HG03457 (cell line): Measurements from ENCODE around the gene GUCD1.

ENCODE experiments used
- ATAC-seq: cut with Tn5 transposase; IDR thresholded peaks from one replicate; pipeline ENCODE4 v1.9.1; 2021; ENCODE audit warnings: moderate number of reproducible peaks; ENCODE audit not compliant: unreplicated experiment

The GUCD1 gene

DNA sequence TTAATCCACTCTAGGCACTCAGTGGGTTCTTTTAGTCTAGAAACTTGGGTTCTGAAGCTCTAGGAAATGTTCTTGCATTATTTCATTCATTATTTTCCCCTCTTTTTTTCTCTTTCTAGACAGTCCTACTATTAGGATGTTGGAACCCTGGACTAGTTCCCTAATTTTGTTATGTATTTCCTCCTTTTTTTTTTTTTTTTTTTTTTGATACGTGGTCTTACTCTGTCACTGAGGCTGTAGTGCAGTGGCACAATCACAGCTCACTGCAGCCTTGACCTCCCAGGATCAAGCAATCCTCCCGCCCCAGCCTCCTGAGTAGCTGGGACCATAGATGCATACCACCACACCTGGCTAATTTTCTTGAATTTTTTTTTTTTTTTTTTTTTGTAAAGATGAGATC is 50.4 kb downstream of the GUCD1 start:
- no peak for ATAC-seq

DNA sequence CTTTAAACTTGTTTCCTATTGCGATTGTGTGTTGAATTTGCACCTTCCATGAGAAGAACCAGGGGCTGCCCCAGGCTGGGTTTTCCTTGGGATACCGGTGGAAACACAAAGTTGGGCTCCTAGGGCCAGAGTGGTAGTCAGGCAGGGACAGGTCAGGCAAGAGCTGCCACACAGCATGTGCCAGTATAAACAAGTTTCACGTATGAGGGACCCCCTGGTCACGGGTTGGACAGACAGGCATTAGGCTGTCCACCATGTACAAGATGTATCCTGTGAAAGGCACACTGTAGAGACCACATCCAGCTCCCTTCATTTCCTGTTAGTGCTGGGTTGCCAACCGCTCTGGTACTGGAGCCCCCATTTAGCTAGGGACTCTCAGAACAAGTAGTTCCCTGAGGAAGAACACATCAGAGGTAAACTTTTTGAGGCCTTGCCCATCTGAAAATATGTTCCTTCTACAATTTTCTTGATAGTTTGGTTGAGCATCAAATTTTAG is 51.0 kb downstream of the GUCD1 start:
- ATAC-seq: no peak

DNA sequence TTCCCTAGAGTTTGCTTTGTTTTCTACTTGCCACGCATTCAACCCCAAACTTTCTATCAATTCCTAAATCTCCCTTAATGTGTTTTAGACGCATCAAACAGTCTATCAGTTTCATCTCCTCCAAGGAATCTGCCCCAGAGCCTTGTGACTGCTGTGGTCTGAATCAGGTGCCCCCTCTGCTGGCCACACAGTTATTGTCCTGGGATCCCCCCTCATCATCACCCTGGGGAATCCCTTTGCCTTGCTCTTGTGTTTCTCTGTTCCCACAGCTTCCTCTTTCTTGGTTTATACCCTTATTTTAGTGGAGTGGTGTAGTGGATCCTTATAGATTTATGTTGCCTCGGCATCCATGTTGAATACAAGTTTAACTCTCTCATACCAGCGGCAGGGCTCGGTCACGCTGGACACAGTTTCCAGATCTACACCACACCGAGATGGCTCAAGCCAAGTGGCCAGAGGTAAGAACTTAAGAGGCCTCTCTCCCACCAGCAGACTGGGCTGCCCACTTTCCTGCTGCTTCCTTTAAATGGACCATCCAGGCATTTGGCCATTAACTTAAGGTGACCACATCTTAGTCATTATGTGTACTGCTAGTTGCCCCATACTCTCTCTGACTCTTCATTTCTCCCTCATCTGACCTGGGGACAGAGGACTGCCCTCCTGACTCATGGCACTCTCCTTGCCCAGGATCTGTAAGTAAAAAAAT is 51.6 kb downstream of the GUCD1 start:
- no peak for ATAC-seq

DNA sequence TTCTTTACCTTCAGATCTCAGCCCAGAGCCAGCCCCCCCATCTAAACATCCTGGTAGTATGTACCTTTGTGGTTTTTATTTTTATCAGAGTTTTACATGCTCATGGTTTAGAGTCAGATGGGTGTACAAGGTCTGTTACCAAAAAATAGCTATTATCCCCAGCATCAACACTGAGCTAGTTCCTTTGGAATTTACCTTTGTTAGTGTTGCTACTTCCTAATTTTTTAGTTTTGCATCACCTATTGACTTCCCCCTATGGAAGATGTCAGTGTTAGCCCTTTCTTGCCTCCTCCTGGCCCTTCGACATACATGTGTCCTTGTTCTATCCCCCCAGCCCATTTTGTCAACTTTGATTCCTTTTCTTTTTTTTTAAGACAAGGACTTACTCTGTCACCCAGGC is 52.4 kb downstream of the GUCD1 start:
- ATAC-seq: no peak

DNA sequence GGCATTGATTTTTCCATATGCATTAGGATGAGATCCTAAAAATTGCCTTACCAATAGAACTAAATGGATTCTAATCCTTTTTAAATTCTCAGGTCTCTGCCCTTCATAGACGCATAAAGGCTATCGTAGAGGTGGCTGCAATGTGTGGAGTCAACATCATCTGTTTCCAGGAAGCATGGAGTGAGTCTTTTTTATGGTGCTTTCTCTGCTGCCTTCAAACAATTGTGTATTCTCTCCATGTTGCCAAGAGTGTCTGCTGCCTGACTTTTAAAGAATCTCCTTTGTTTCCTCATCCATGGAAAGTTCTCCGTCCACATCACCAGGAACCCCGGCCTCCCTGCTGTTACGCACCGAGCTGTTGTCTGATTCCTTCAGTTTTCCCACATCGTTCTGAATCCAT is 52.9 kb downstream of the GUCD1 start:
- no peak for ATAC-seq

DNA sequence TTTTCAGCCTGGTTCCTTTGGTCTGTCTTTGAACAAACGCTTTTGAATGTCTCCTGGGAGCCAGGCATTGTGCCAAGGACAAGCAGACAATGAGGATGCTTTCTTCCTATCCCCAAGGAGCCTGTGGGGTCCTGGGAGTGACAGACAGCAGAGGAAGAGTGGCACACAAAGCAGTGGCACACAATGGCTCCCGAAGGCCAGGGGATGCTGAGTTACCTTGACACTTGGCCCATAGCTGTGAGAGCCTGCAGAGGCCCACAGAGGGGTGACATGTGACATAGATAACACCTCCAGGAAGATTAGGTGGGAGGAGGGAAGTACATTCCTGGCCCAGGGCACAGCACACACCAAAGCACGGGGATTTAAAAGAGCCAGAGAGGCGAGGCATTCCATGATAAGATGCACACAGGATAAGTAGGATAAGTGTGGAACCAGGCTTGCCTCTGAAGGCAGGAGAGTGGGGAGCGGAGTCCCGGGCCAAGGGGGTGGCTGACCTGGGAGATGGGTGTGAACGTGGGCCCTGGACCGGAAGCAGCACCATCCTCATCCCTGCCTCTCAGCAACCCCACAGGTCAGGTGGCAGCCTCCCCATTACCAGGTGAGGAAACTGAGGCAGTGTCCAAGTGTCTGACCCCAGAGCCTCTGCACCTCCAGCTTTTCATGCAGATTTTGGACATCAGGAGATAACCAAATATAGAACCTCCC is 53.5 kb downstream of the GUCD1 start:
- no peak for ATAC-seq

DNA sequence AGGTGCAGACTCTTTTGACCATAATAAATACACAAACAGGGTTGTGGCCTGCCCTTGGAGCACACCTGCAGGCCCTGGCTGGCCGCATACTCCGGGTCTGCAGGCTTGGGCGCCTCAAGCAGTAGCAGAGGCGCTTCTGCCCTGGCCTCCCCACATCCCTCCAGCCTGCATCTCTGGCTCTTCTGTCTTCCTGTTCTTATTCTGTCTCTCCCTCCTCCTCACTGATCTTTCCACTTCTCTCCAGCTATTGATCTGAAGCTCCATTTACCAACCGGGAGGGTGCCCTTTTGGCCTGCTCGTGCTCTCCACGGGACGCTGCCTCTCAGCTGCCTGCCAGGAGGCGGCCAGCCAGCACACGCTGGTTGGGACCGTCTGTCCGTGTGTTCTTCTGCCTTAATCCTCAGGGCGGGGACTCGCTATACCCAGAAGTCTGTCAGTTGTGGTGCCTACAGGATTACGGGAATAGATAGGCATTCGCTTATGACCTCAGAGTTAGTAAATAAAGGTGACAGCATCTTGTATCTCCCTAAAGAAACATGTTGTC is 54.6 kb downstream of the GUCD1 start:
- no peak for ATAC-seq

DNA sequence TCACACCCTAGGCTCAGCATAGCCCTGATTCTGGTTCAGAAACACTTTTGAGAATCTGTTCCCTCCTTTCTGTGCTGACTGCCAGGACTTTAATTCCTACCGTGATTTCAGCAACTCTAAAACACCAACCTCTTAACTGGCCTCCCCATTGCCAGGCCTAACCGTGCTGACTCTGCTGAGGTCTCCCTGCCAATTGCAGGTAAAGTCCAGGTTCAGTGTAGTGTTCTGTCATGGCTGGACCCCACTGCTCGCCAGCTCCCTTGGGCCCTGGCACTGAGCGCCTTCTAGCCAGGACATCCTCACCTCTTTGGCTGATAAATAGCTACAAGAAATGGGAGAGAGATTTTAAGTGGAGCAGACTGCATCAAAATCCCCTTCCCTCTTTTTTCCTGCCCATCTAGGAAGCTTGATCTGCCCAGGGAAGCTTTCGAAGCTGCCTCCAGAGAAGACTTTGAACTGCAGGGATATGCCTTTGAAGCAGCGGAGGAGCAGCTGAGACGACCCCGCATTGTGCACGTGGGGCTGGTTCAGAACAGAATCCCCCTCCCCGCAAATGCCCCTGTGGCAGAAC is 55.1 kb downstream of the GUCD1 start:
- ATAC-seq: no peak

DNA sequence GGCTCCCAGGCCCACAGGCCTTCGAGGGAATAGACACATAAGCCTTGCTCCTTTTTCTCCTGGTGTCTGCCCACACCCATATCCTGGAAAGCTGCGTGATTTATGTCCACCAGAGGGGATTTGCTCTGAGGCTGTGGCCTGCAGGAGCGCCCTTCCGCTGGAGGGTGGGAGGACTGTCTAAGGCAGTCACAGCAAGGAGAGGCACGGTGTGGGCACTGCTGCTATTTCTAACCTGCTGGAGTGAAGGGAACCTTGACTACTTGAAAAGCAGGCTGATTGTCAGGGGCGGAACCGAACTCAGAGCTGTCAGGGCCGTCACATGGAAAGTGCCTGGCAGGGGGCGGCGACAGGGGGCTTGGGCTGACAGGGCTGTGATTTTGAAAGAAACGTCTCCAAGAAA is 56.1 kb downstream of the GUCD1 start:
- no peak for ATAC-seq

DNA sequence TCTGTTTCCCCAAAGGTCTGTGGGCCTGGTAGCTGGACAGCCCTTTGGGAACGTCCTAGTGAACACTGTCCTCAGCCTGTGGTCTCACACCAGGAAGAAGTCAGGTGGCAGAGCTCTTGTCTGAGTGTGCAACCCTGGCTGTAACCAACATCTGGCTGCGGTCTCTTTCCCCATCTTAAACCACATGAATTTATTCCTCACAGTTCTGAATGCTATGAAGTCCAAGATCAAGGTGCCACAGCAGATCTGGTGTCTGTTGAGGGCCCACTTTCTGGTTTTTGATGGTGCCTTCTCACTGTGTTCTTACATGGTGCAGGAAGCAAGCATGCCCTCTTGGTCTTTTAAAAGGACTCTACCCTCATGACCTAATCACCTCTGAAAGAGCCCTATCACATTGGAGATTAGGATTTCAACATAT is 57.1 kb downstream of the GUCD1 start:
- ATAC-seq: no peak

DNA sequence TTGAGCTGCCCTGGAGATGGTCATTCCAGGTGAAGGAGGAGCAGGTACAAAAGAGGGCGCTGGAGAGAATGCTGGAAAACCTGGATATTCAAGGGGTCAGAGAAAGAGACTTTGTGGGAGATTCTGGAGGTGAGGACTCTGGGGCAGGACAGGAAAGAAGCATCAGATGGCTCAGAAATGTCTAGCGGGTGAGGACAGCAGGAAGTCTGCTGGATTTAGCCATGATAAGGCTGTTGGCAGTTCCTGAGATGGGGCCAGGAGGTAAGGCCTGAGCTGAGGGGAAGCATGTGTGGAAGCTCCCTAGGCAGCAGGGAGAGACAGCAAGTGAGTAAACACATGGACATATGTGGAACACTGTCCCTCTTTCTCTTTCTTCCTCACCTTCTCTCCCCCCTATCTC is 58.3 kb downstream of the GUCD1 start:
- ATAC-seq: no peak

DNA sequence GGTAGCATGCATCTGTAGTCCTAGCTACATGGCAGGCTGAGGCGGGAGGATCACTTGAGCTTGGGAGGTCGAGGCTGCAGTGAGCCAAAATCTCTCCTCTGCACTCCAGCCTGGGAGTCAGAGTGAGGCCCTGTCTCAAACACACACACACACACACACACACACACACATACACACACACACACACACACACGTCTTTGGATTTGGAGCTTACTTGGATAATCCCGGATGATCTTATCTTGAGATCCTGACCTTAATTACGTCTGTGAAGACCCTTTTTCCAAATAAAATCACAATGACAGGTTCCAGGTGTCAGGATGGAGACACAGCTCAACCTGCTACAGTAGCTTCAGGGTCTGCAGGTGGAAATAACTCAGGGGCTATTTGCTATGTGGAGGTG is 58.7 kb downstream of the GUCD1 start:
- no peak for ATAC-seq

DNA sequence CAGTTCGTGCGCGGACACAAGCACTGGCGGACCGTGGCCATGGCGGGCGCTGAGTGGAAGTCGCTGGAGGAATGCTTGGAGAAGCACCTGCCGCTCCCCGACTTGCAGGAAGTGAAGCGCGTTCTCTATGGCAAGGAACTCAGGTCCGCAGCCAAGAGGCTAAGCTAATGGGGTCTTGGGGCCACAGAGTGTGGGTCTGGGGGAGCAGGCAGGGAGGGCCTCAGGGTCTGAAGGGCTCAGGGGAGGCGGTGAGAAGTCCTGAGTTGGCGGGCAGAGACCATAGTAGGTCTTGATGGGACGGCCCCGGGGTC is 59.6 kb downstream of the GUCD1 start:
- ATAC-seq: no peak

DNA sequence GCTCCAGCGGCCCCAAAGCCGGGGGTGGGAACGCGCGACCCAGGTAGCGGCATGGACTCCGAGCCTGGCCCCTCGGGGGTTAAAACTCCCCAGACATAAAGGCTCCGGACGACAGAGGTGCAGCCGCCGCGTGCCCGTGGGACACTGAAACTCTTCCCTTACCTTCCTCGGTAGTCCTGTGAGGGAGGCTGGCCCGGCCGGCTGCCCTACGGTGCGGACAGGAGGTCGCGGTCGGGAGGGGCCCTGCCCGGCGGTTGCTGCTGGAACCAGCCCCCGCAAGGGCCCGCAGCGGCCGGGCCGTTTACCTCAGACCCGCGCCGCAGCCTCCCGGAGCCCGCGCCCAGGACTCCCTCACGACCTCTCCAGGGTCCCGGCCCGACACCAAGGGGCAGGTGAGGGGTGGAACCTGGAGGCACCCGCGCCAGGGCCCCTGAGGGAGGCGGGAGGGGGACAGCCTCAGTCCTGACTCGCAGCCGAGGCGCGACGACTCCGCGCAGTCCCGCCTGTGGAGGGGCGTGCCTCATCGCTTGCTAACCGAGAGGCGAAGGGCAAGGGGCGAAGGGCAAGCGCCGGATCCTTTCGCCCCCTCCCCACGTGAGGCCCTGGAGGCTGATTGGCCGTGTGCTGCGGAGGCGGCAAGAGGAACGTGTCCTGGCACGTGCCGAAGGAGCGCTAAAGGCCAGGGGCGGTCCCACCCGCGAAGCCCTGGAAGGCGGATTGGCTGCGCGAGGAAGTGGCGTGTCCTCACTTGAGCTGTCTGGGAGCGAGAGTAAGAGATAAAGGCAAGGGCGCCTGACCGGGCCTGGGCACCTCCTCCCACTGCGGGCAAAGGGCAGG is 60.2 kb downstream of the GUCD1 start, which contains the start of gene UPB1:
UPB1 (plus strand) TSS at position 805 of the 837 bp plus-strand sequence. CDS start 72 bp downstream, outside the sequence.
- ATAC-seq: no peak

DNA sequence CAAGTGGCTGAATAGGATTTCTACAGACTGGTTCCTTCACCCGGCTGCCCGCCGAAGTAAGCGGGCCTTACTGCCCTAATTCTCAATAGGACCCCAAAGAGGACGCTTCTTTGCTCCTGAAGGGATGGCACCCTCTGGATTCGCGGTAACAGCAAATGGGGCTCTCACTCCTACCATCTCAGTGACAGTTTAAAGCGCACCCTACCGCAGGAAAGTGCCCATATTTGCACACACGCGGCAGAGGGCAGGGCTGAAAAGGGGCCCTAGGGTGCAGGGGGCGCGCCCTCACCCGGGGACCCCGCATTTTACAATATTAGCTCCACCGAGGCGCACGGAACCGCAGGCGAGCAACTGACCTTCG is 60.8 kb downstream of the GUCD1 start:
- ATAC-seq: no peak

DNA sequence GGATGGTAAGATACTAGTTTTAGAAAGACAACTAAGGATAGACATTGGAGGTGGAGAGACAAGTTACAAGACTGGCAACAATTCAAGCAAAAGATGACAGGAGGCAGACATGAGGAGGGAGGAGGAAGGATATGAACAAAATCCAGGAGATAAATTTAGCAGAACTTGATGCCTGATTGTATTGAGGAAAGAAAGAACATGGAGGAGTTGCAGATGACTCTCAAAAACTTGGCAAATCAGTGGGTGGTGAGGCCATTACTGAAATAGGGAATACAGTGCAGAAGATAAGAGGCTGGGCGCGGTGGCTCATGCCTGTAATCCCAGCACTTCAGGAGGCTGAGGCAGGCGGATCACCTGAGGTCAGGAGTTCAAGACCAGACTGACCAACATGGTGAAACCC is 62.5 kb downstream of the GUCD1 start:
- no peak for ATAC-seq
